SK-N-SH treated with all-trans-retinoic acid at 6 μM for 48 hours (cell line): ENCODE data around the gene BEST1.

ENCODE experiments used
- ATAC-seq: fragments of 200-7000 bp; cut with Tn5 transposase; 3 replicates; pipeline ENCODE4 v1.9.1; 2020; ENCODE audit warnings: mild to moderate bottlenecking, moderate library complexity
- ARNTL ChIP-seq: fragments of 450-650 bp; formaldehyde crosslinking; IDR thresholded peaks from 2 replicates; pipeline ENCODE4 v1.5.0; 2020; ENCODE audit warnings: low read depth, mild to moderate bottlenecking, moderate library complexity, borderline replicate concordance
- BACH2 ChIP-seq: fragments of 250-450 bp; sonication (Bioruptor Pico); IDR thresholded peaks from 2 replicates; pipeline ENCODE4 v1.9.0; 2021; ENCODE audit warnings: mild to moderate bottlenecking, borderline replicate concordance
- CREB5 ChIP-seq: fragments of 250-450 bp; sonication (Bioruptor Pico); IDR thresholded peaks from 2 replicates; pipeline ENCODE4 v1.5.1; 2020; ENCODE audit warnings: low read depth, mild to moderate bottlenecking, moderate library complexity
- ESRRG ChIP-seq: fragments of 250-450 bp; sonication (Bioruptor Pico); IDR thresholded peaks from 2 replicates; pipeline ENCODE4 v1.6.1; 2021; ENCODE audit warnings: mild to moderate bottlenecking
- GLIS3 ChIP-seq: fragments of 250-450 bp; sonication (Bioruptor Pico); IDR thresholded peaks from 2 replicates; pipeline ENCODE4 v1.5.0; 2020; ENCODE audit warnings: mild to moderate bottlenecking, moderate library complexity
- ISL1 ChIP-seq: fragments of 250-450 bp; sonication (Bioruptor Pico); IDR thresholded peaks from 2 replicates; pipeline ENCODE4 v2.1.2; 2022; ENCODE audit warnings: mild to moderate bottlenecking, moderate library complexity
- OSR1 ChIP-seq: fragments of 250-450 bp; sonication (Bioruptor Pico); IDR thresholded peaks from 2 replicates; pipeline ENCODE4 v1.8.0; 2022; ENCODE audit warnings: moderate library complexity, mild to moderate bottlenecking, inconsistent platforms
- PATZ1 ChIP-seq: fragments of 250-450 bp; sonication (Bioruptor Pico); IDR thresholded peaks from 2 replicates; pipeline ENCODE4 v1.8.0; 2020; ENCODE audit warnings: mild to moderate bottlenecking, moderate library complexity, borderline replicate concordance
- POU6F1 ChIP-seq: fragments of 250-450 bp; sonication (Bioruptor Pico); IDR thresholded peaks from 2 replicates; pipeline ENCODE4 v1.8.0; 2021; ENCODE audit warnings: low read depth, mild to moderate bottlenecking, moderate library complexity, borderline replicate concordance
- PPARA ChIP-seq: fragments of 250-450 bp; sonication (Bioruptor Pico); IDR thresholded peaks from 2 replicates; pipeline ENCODE4 v1.5.0; 2020; ENCODE audit warnings: mild to moderate bottlenecking, borderline replicate concordance
- SNAI2 ChIP-seq: fragments of 250-450 bp; sonication (Bioruptor Pico); IDR thresholded peaks from 2 replicates; pipeline ENCODE4 v1.5.0; 2020; ENCODE audit warnings: mild to moderate bottlenecking, moderate library complexity
- TCF4 ChIP-seq: fragments of 250-450 bp; sonication (Bioruptor Pico); IDR thresholded peaks from 2 replicates; pipeline ENCODE4 v1.8.0; 2021; ENCODE audit warnings: mild to moderate bottlenecking, moderate library complexity, borderline replicate concordance
- TOX ChIP-seq: fragments of 250-450 bp; sonication (Bioruptor Pico); IDR thresholded peaks from 2 replicates; pipeline ENCODE4 v1.8.0; 2021; ENCODE audit warnings: mild to moderate bottlenecking, moderate library complexity, borderline replicate concordance
- TSHZ2 ChIP-seq: fragments of 250-450 bp; sonication (Bioruptor Pico); IDR thresholded peaks from 2 replicates; pipeline ENCODE4 v1.5.0; 2020; ENCODE audit warnings: mild to moderate bottlenecking, moderate library complexity
- ZFP3 ChIP-seq: fragments of 250-450 bp; sonication (Bioruptor Pico); IDR thresholded peaks from 2 replicates; pipeline ENCODE4 v1.5.0; 2020; ENCODE audit warnings: mild to moderate bottlenecking, moderate library complexity
- ZFP30 ChIP-seq: fragments of 450-650 bp; formaldehyde crosslinking; IDR thresholded peaks from 2 replicates; pipeline ENCODE4 v1.5.0; 2022; ENCODE audit warnings: mild to moderate bottlenecking, moderate library complexity
- ZNF70 ChIP-seq: fragments of 450-650 bp; formaldehyde crosslinking; IDR thresholded peaks from 2 replicates; pipeline ENCODE4 v1.5.0; 2020; ENCODE audit warnings: mild to moderate bottlenecking, moderate library complexity
- ZNF8 ChIP-seq: fragments of 450-650 bp; formaldehyde crosslinking; IDR thresholded peaks from 2 replicates; pipeline ENCODE4 v1.5.0; 2020; ENCODE audit warnings: mild to moderate bottlenecking, moderate library complexity

Gene BEST1

GRCh38 chr11:61958590-61958989, 8.4 kb downstream of the BEST1 start:
- TF ChIP-seq ZFP3 (no peak), SNAI2 (no peak), ARNTL (CRISPR knock-in tag) (no peak), ZFP30 (CRISPR knock-in tag) (no peak), GLIS3 (no peak)
- no peak for ATAC-seq

- TF ChIP-seq ZNF8 (CRISPR knock-in tag) (no peak), GLIS3 (no peak), TOX (CRISPR knock-in tag) (no peak), TCF4 (CRISPR knock-in tag) (no peak), POU6F1 (CRISPR knock-in tag) (no peak), PATZ1 (CRISPR knock-in tag) (no peak), ARNTL (CRISPR knock-in tag) (no peak), OSR1 (CRISPR knock-in tag) (no peak), ESRRG (no peak), CREB5 (no peak), TSHZ2 (no peak)
- no peak for ATAC-seq
These were observed 9.0 kb downstream of the BEST1 start for GRCh38 chr11:61959114-61959513.

- ATAC-seq = no peak
- TF ChIP-seq ZNF70 (CRISPR knock-in tag) (no peak), ISL1 (no peak), BACH2 (CRISPR knock-in tag) (no peak), ESRRG (no peak), CREB5 (no peak), POU6F1 (CRISPR knock-in tag) (no peak), ZNF8 (CRISPR knock-in tag) (no peak), ZFP3 (no peak)
These were observed 9.5 kb downstream of the BEST1 start for GRCh38 chr11:61959678-61960077.

GRCh38 chr11:61960532-61960931, 10.4 kb downstream of the BEST1 start:
- ATAC-seq = no peak
- TF ChIP-seq PATZ1 (CRISPR knock-in tag) (no peak), PPARA (CRISPR knock-in tag) (no peak), TOX (CRISPR knock-in tag) (no peak), BACH2 (CRISPR knock-in tag) (no peak), TSHZ2 (no peak), ZFP30 (CRISPR knock-in tag) (no peak), ARNTL (CRISPR knock-in tag) (no peak), CREB5 (no peak)
